HepG2 (cell line): Measurements from ENCODE around the gene FKBP1B. TPM values are rescaled to one million over a fixed set of nuclear protein-coding genes. Genes with fewer than 3 reads are reported as not detected.

Experiments
- CENPX ChIP-seq: sonication (generic); formaldehyde crosslinking; IDR thresholded peaks from 2 replicates; pipeline ENCODE4 v1.9.0; 2021; ENCODE audit warnings: mild to moderate bottlenecking, missing genetic modification reagents, moderate library complexity
- CHD4 ChIP-seq: fragments of 200-600 bp; sonication (generic); IDR thresholded peaks from 2 replicates; pipeline ENCODE4 v1.7.0; 2017; ENCODE audit warnings: mild to moderate bottlenecking, low read length, borderline replicate concordance
- ELF3 ChIP-seq: IDR thresholded peaks from 2 replicates; pipeline ENCODE4 v1.6.1; 2016; ENCODE audit warnings: missing genetic modification reagents, missing compliant biosample characterization
- ETS1 ChIP-seq: sonication (generic); formaldehyde crosslinking; IDR thresholded peaks from 2 replicates; pipeline ENCODE4 v1.4.0; 2020; ENCODE audit warnings: missing genetic modification reagents
- FOXO4 ChIP-seq: sonication (generic); formaldehyde crosslinking; conservative IDR thresholded peaks from 2 replicates; pipeline ENCODE4 v1.8.1; 2023; ENCODE audit warnings: missing genetic modification reagents
- GPN1 ChIP-seq: sonication (generic); formaldehyde crosslinking; IDR thresholded peaks from 2 replicates; pipeline ENCODE4 v1.5.1; 2020; ENCODE audit warnings: missing genetic modification reagents, borderline replicate concordance
- KDM5A ChIP-seq: fragments of 200-600 bp; sonication (generic); IDR thresholded peaks from 2 replicates; pipeline ENCODE4 v1.7.0; 2018; ENCODE audit warnings: antibody characterized with exemption, mild to moderate bottlenecking, low read length, borderline replicate concordance
- MTF1 ChIP-seq: sonication (generic); formaldehyde crosslinking; IDR thresholded peaks from 2 replicates; pipeline ENCODE4 v1.5.0; 2020; ENCODE audit warnings: missing genetic modification reagents
- NR2F6 ChIP-seq, 2 experiments: IDR thresholded peaks; 2 replicates each; pipeline ENCODE4 v1.6.1; 2016; ENCODE audit warnings: antibody characterized with exemption in 1 of 2, mild to moderate bottlenecking in 1 of 2
- PAX8 ChIP-seq: sonication (generic); formaldehyde crosslinking; IDR thresholded peaks from 2 replicates; pipeline ENCODE4 v1.8.0; 2022; ENCODE audit warnings: mild to moderate bottlenecking, missing genetic modification reagents, borderline replicate concordance
- PHF5A ChIP-seq: IDR thresholded peaks from one replicate; pipeline ENCODE4 v1.6.1; 2018; ENCODE audit warnings: low read depth, missing genetic modification reagents; ENCODE audit not compliant: unreplicated experiment
- PRPF4 ChIP-seq: fragments of 200-400 bp; formaldehyde crosslinking; IDR thresholded peaks from 2 replicates; pipeline ENCODE4 v1.6.1; 2016; ENCODE audit warnings: low read length, low read depth; ENCODE audit not compliant: poor library complexity, severe bottlenecking
- RBM39 ChIP-seq: fragments of 200-400 bp; formaldehyde crosslinking; IDR thresholded peaks from one replicate; pipeline ENCODE4 v1.6.1; 2018; ENCODE audit warnings: antibody characterized with exemption, mild to moderate bottlenecking, low read depth, low read length; ENCODE audit not compliant: poor library complexity, severe bottlenecking
- SMYD3 ChIP-seq: sonication (generic); formaldehyde crosslinking; IDR thresholded peaks from 2 replicates; pipeline ENCODE4 v1.8.1; 2023; ENCODE audit warnings: mild to moderate bottlenecking, missing genetic modification reagents
- SOX13 ChIP-seq, 3 experiments: fragments of 450-650 bp in 1 of 3; sonication (generic) in 1 of 3; formaldehyde crosslinking in 1 of 3; IDR thresholded peaks in 2 of 3; conservative IDR thresholded peaks in 1 of 3; 2 replicates each; pipeline versions ENCODE4 v1.5.0 to v1.6.1; 2016 to 2020; ENCODE audit warnings: antibody characterized with exemption in 1 of 3, mild to moderate bottlenecking in 1 of 3, missing compliant biosample characterization in 1 of 3, missing genetic modification reagents in 1 of 3, moderate library complexity in 1 of 3
- TEF ChIP-seq: sonication (generic); formaldehyde crosslinking; IDR thresholded peaks from 2 replicates; pipeline ENCODE4 v1.5.0; 2020; ENCODE audit warnings: missing genetic modification reagents
- TRAFD1 ChIP-seq: sonication (generic); formaldehyde crosslinking; IDR thresholded peaks from 2 replicates; pipeline ENCODE4 v1.5.1; 2020; ENCODE audit warnings: missing genetic modification reagents, mild to moderate bottlenecking, borderline replicate concordance
- ZBTB10 ChIP-seq: sonication (generic); formaldehyde crosslinking; IDR thresholded peaks from 2 replicates; pipeline ENCODE4 v1.4.0; 2020; ENCODE audit warnings: missing genetic modification reagents, borderline replicate concordance
- ZNF343 ChIP-seq: sonication (generic); formaldehyde crosslinking; IDR thresholded peaks from 2 replicates; pipeline ENCODE4 v1.4.0; 2020; ENCODE audit warnings: mild to moderate bottlenecking, missing genetic modification reagents
- ZNF569 ChIP-seq: sonication (generic); formaldehyde crosslinking; IDR thresholded peaks from 2 replicates; pipeline ENCODE4 v1.5.0; 2020; ENCODE audit warnings: mild to moderate bottlenecking, missing genetic modification reagents, moderate library complexity, borderline replicate concordance
- ZNF879 ChIP-seq: sonication (generic); formaldehyde crosslinking; IDR thresholded peaks from 2 replicates; pipeline ENCODE4 v1.8.1; 2023; ENCODE audit warnings: missing genetic modification reagents
- polyA plus RNA-seq, 8 experiments: library from polyadenylated mRNA; depleted of rRNA in 3 of 8; stranded (reverse) in 7 of 8; unstranded in 1 of 8; fragments of >200 nt; fragmentation: Illumina TruSeq in 4 of 8; extraction: Trizol in 4 of 8; gene quantifications; 2 replicates each; pipeline versions ENCODE4 v1.2.1 to v1.2.3, GENCODE V29; 2011 to 2016; ENCODE audit warnings: low read depth in 4 of 8, missing spikeins in 1 of 8, mixed read lengths in 1 of 8; ENCODE audit not compliant: insufficient read depth in 1 of 8
- total RNA-seq, 5 experiments: library from RNA; depleted of rRNA; stranded (reverse); fragments of >200 nt; fragmentation: Illumina TruSeq; extraction: Trizol; gene quantifications; 2 replicates each; pipeline ENCODE4 v1.2.3, GENCODE V29; 2016; ENCODE audit warnings: low read depth in 1 of 5

FKBP1B gene
- total and polyA plus RNA-seq, 2 of the 13 experiments (the other 11 are each of a cell fraction or from before 2014, with no cell fraction given): 35.2 to 96.3 TPM

- no peak for TF ChIP-seq ETS1 (CRISPR knock-in tag)
- TF ChIP-seq CHD4: no peak
- TF ChIP-seq SMYD3: no peak
- no peak for TF ChIP-seq TEF
- no peak for TF ChIP-seq PRPF4
- TF ChIP-seq PAX8: no peak
- no peak for TF ChIP-seq KDM5A
- TF ChIP-seq PHF5A (CRISPR knock-in tag): no peak
- no peak for TF ChIP-seq TRAFD1 (CRISPR knock-in tag)
- TF ChIP-seq CENPX (CRISPR knock-in tag): no peak
- TF ChIP-seq ZNF343 (CRISPR knock-in tag): no peak
- no peak for TF ChIP-seq NR2F6 (IDR thresholded peaks at IDR 0.05)
- no peak for TF ChIP-seq NR2F6 (CRISPR knock-in tag; IDR thresholded peaks at IDR 0.05)
- TF ChIP-seq ZNF569 (CRISPR knock-in tag): no peak
- TF ChIP-seq FOXO4 (CRISPR knock-in tag): no peak
- no peak for TF ChIP-seq GPN1 (CRISPR knock-in tag)
- no peak for TF ChIP-seq ZBTB10
- no peak for TF ChIP-seq RBM39
- no peak for TF ChIP-seq SOX13 (IDR thresholded peaks at IDR 0.05)
- TF ChIP-seq SOX13 (CRISPR knock-in tag; conservative IDR thresholded peaks at IDR 0.05 in 1 of 2, IDR thresholded peaks at IDR 0.05 in 1 of 2): peak in 1 of 2 experiments; percentile 32; a peak in 1 of 4 replicates
- 0 out of 2 replicates have a peak, but pooled peaks have one; percentile 44 for TF ChIP-seq ELF3 (CRISPR knock-in tag)
- no peak for TF ChIP-seq MTF1
- no peak for TF ChIP-seq ZNF879
Measured at GRCh38 chr2:24049485-24050021, at the start of gene FKBP1B (continued).
